Cardiac muscle cell (in vitro differentiated cells and primary cell): ENCODE measurements around the gene TMOD2. TPM values are rescaled to one million over a fixed set of nuclear protein-coding genes. Genes with fewer than 3 reads are reported as not detected.
A peak's percentile ranks its signal among the peaks of the same experiment; 100 is the strongest.

Source experiments
- DNase-seq, 2 donors: peaks; one replicate each; pipeline versions ENCODE4 v3.0.0 to v3.0.0-alpha.2; 2010 to 2017; ENCODE audit warnings: low read depth in 1 of 2, low spot score in 1 of 2
- H3K27ac ChIP-seq: fragments of 200-600 bp; sonication (generic); 2 replicates; pipeline ENCODE4 v1.5.1; 2016
- H3K27me3 ChIP-seq: fragments of 200-600 bp; sonication (generic); 2 replicates; pipeline ENCODE4 v1.6.0; 2016; ENCODE audit warnings: control low read depth
- H3K36me3 ChIP-seq: fragments of 200-600 bp; sonication (generic); 2 replicates; pipeline ENCODE4 v1.5.1; 2016; ENCODE audit warnings: control low read depth
- H3K4me1 ChIP-seq: fragments of 200-600 bp; sonication (generic); 2 replicates; pipeline ENCODE4 v1.8.1; 2017; ENCODE audit warnings: low read depth, mild to moderate bottlenecking, mixed run types
- H3K4me3 ChIP-seq: fragments of 200-600 bp; sonication (generic); 2 replicates; pipeline ENCODE4 v1.5.1; 2016; ENCODE audit warnings: mild to moderate bottlenecking
- H3K9me3 ChIP-seq: fragments of 200-600 bp; sonication (generic); 2 replicates; pipeline ENCODE4 v1.5.1; 2017; ENCODE audit warnings: low read depth, mild to moderate bottlenecking, control low read depth
- CTCF ChIP-seq: IDR thresholded peaks from 2 replicates; pipeline ENCODE4 v1.5.1; 2012; ENCODE audit warnings: low read depth, mild to moderate bottlenecking, low read length
- polyA plus RNA-seq: library from polyadenylated mRNA; unstranded; fragments of >200 nt; fragmentation: Nextera tagmentation; extraction: Ambion mirVana; gene quantifications from 2 replicates; pipeline ENCODE4 v1.2.1, GENCODE V29; 2016
- total RNA-seq: library from RNA; depleted of rRNA; stranded (reverse); fragments of >200 nt; gene quantifications from 2 replicates; pipeline ENCODE4 v1.2.3, GENCODE V29; 2016

The TMOD2 gene
- total and polyA plus RNA-seq, 2 experiments from 2014 or later: 1.8 to 2.8 TPM

- H3K4me3 ChIP-seq: no peak overlapping the region
- no peak for DNase-seq
- H3K27me3 ChIP-seq: no peaks in the 10 kb centered on the region
- TF ChIP-seq CTCF: no peak
- no peak overlapping the region for H3K27ac ChIP-seq
- peaks cover 35% of the 10 kb centered on the region for H3K4me1 ChIP-seq
- no peaks in the 10 kb centered on the region for H3K36me3 ChIP-seq
- no peaks in the 10 kb centered on the region for H3K9me3 ChIP-seq
Observed at GRCh38 chr15:51844747-51845426, 93.5 kb downstream of the TMOD2 start.

GRCh38 chr15:51846066-51846462 is 94.7 kb downstream of the TMOD2 start:
- peaks cover 35% of the 10 kb centered on the region for H3K4me1 ChIP-seq
- H3K36me3 ChIP-seq: no peaks in the 10 kb centered on the region
- H3K9me3 ChIP-seq: no peaks in the 10 kb centered on the region
- TF ChIP-seq CTCF: no peak
- no peak for DNase-seq
- H3K27me3 ChIP-seq: no peaks in the 10 kb centered on the region
- no peak overlapping the region for H3K4me3 ChIP-seq
- no peak overlapping the region for H3K27ac ChIP-seq

DNA sequence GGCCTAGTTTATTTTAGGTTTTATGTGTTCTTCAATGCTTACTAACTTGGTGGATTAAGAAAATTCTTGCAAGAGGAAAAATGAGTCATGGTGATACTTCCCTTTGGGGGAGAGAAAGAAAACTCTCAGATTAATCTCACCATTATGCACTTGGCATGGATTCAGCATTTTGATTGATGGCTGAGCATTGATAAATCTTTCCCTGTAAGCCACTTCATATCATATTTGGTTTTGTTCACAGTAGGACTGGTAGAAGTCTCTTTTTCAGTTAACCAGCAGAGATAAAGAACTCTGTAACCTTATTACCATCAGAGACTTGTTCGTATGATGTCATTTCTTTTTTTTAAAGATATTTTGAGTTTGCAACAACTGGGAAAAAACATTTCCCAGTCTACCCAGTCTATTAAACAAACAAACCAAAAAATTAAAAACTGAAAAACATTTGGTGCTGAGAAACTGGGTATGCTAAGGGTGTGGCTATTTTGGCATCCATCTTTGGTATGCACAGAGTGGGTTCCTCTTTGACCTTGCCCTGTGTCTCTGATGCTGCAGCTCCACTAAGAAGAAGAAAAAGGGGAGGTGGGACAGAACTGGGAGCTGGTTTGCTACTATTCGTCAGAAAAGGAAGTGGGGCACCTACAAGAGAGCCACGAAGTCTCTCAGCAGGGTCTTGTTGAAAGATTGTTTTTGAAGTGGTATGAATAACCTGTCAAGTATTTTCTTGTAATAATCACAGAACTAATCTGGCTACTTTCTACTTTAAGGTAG is 95.2 kb downstream of the TMOD2 start:
- Histone ChIP-seq H3K27ac (no peak overlapping the region), H3K4me1 (peaks cover 35% of the 10 kb centered on the region), H3K36me3 (no peaks in the 10 kb centered on the region), H3K9me3 (no peaks in the 10 kb centered on the region), H3K4me3 (no peak overlapping the region), H3K27me3 (no peaks in the 10 kb centered on the region)
- peak in 1 of 2 donors; percentile 86 for DNase-seq
- TF ChIP-seq CTCF: no peak

DNA sequence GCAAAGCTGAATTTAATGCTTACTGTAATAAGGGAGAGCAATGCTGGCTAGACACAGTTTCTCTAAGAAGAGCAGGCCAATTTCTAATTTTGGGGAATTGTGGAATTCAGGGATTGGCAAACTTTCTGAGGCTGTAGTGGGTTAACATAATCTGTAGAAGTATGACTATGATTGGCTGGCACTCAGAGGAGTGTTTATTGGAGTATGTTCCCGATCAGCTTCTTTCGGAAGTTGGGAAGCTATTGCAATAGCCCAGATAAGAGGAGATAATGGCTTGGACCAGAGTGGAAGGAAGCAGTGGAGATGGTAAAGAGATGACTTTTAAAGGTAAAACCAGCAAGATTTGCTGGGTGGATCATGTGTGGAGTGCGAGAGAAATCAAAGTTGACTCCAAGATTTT is 97.4 kb downstream of the TMOD2 start:
- no peak for TF ChIP-seq CTCF

DNA sequence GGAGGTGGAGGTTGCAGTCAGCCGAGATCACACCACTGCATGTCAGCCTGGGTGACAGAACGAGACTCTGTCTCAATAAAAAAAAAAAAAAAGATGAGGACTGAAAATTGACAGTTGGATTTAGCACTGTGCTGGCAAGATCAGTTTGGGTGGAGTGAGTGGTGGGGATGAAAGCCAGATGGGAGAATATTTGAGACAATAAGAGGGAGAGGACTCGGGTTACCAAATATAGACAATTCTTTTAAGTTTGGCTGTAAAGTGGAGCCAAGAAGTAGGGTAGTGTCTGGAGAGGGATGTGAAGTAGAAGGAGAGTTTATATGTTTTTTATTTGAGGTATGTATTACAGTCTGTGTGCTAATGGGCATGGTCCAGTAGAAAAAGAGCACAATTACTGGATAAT is 98.5 kb downstream of the TMOD2 start:
- no peak for TF ChIP-seq CTCF
- Histone ChIP-seq H3K27ac (no peak overlapping the region), H3K9me3 (no peaks in the 10 kb centered on the region), H3K36me3 (no peaks in the 10 kb centered on the region), H3K27me3 (no peaks in the 10 kb centered on the region), H3K4me1 (peaks cover 25% of the 10 kb centered on the region), H3K4me3 (no peak overlapping the region)
- DNase-seq: no peak

More for the DNA sequence above, 97.4 kb downstream of the TMOD2 start:
- Histone ChIP-seq H3K4me1 (peaks cover 29% of the 10 kb centered on the region), H3K27me3 (no peaks in the 10 kb centered on the region), H3K9me3 (no peaks in the 10 kb centered on the region), H3K4me3 (no peak overlapping the region), H3K27ac (no peak overlapping the region), H3K36me3 (no peaks in the 10 kb centered on the region)
- peak in 1 of 2 donors; percentile 55 for DNase-seq
